OCI-LY1 (cell line): Measurements from ENCODE around the gene MTF2.

Source experiments
- CTCF ChIP-seq: fragments of 200-600 bp; sonication (generic), shearing (Covaris generic); IDR thresholded peaks from 2 replicates; pipeline ENCODE4 v1.5.1; 2017; ENCODE audit warnings: mild to moderate bottlenecking, antibody characterized with exemption, low read length, moderate library complexity, mixed read lengths
- EZH2 ChIP-seq: fragments of 200-600 bp; sonication (generic), shearing (Covaris generic); IDR thresholded peaks from 2 replicates; pipeline ENCODE4 v1.8.0; 2017; ENCODE audit warnings: borderline replicate concordance, mixed run types, mild to moderate bottlenecking, antibody characterized with exemption, low read length, moderate library complexity, mixed read lengths

GRCh38 chr1:93036672-93037071 is 42.4 kb upstream of the MTF2 start:
- TF ChIP-seq CTCF = no peak
- TF ChIP-seq EZH2 = no peak
